ENCODE data around the gene MACROD1.

GRCh38 chr11:64107303-64107702 is 58.6 kb downstream of the MACROD1 start:
- no peak for TF ChIP-seq CTCF (IDR thresholded peaks at IDR 0.05)
- TF ChIP-seq POLR2A (IDR thresholded peaks at IDR 0.05; ENCODE audit: low read depth): no peak

Data from esophagus muscularis mucosa (tissue), 3 donors.